Measurements from ENCODE around the gene SLK.
A peak's percentile ranks its signal among the peaks of the same experiment; 100 is the strongest.

The SLK gene

GRCh38 chr10:103966671-103967447 is at the start of gene SLK:
TSS of gene SLK (plus strand) at chr10:103967140. CDS start at chr10:103967746, 606 bp downstream.
- Histone ChIP-seq H3K9me3 (no peaks in the 10 kb centered on the region), H3K27ac (peak within 1 kb of the TSS; percentile 97 to 99)
- no peak for TF ChIP-seq CTCF (IDR thresholded peaks at IDR 0.05)

GRCh38 chr10:103917302-103918052 is 49.5 kb upstream of the SLK start:
- Histone ChIP-seq H3K27ac (peak overlapping the region; percentile 90 to 91), H3K27me3 (no peaks in the 10 kb centered on the region), H3K4me3 (peak overlapping the region; percentile 65 to 75), H3K36me3 (peaks cover 0 to 8% (median 0%) of the 10 kb centered on the region in 3 donors), H3K4me1 (peaks cover 0 to 31% (median 22%) of the 10 kb centered on the region in 4 donors), H3K9me3 (no peaks in the 10 kb centered on the region)
- intact Hi-C loops (cut with DNase I; ENCODE audit: low total_unique reads): no loop called here
- DNase-seq: peak; percentile 48 to 79
- peak in 1 of 2 experiments; percentile 22 for TF ChIP-seq CTCF (IDR thresholded peaks at IDR 0.05)

More at GRCh38 chr10:103966671-103967447, at the start of gene SLK:
- Histone ChIP-seq H3K4me1 (peaks cover 0 to 34% (median 20%) of the 10 kb centered on the region in 4 donors), H3K36me3 (no peaks in the 10 kb centered on the region), H3K4me3 (peak within 1 kb of the TSS; percentile 96 to 98), H3K27me3 (no peaks in the 10 kb centered on the region)
- peak; percentile 74 to 89 for DNase-seq
- intact Hi-C loops (cut with DNase I; ENCODE audit: low total_unique reads): loop anchor here (2.0 to 10.0 kb wide), 2 partner anchors 46 to 158 kb away; partner anchors contain the start of gene SFR1

GRCh38 chr10:103918053-103918846 is 48.7 kb upstream of the SLK start, which contains the start of gene STN1:
TSS of gene STN1 (minus strand) at chr10:103918184. CDS start at chr10:103917594, 590 bp downstream.
- intact Hi-C loops (cut with DNase I; ENCODE audit: low total_unique reads): no loop called here
- Histone ChIP-seq H3K36me3 (peaks cover 0 to under 1% (median 0%) of the 10 kb centered on the region in 3 donors), H3K27ac (peak within 1 kb of the TSS; percentile 90 to 91), H3K9me3 (no peaks in the 10 kb centered on the region), H3K27me3 (no peaks in the 10 kb centered on the region), H3K4me1 (peaks cover 0 to 31% (median 22%) of the 10 kb centered on the region in 4 donors), H3K4me3 (peak within 1 kb of the TSS; percentile 65 to 75)
- peak; percentile 96 to 99 for DNase-seq
- peak in 1 of 2 experiments; percentile 33 for TF ChIP-seq CTCF (IDR thresholded peaks at IDR 0.05)

GRCh38 chr10:103919648-103920025 is 47.3 kb upstream of the SLK start:
- H3K27ac ChIP-seq: no peak overlapping the region
- intact Hi-C loops (cut with DNase I; ENCODE audit: low total_unique reads): loop anchor here (2.0 kb wide), 1 partner anchor 47 kb away; the partner anchor contains the start of gene SLK
- no peaks in the 10 kb centered on the region for H3K27me3 ChIP-seq
- DNase-seq: no peak
- no peak for TF ChIP-seq CTCF (IDR thresholded peaks at IDR 0.05)
- H3K9me3 ChIP-seq: no peaks in the 10 kb centered on the region
- no peak overlapping the region for H3K4me3 ChIP-seq
- peaks cover 0 to 31% (median 22%) of the 10 kb centered on the region in 4 donors for H3K4me1 ChIP-seq
- H3K36me3 ChIP-seq: no peaks in the 10 kb centered on the region

GRCh38 chr10:103921248-103921647 is 45.7 kb upstream of the SLK start:
- no peak overlapping the region for H3K4me3 ChIP-seq
- no peaks in the 10 kb centered on the region for H3K36me3 ChIP-seq
- no peak overlapping the region for H3K27ac ChIP-seq
- no peaks in the 10 kb centered on the region for H3K9me3 ChIP-seq
- H3K4me1 ChIP-seq: peaks cover 0 to 19% (median 13%) of the 10 kb centered on the region in 4 donors
- DNase-seq: no peak
- H3K27me3 ChIP-seq: no peaks in the 10 kb centered on the region
- no peak for TF ChIP-seq CTCF (IDR thresholded peaks at IDR 0.05)
- intact Hi-C loops (cut with DNase I; ENCODE audit: low total_unique reads): loop anchor here (2.0 kb wide), 1 partner anchor 46 kb away; the partner anchor contains the start of gene SLK
